Type B pancreatic cell (in vitro differentiated cells): ENCODE measurements around the gene HAPLN3. TPM values are rescaled to one million over a fixed set of nuclear protein-coding genes. Genes with fewer than 3 reads are reported as not detected.
"Not testable (repeated sequence)": the region's sequence is repeated elsewhere in the genome, so short reads cannot be mapped to it uniquely, and the experiment has no call there.

Experiments
- DNase-seq: peaks from one replicate; pipeline ENCODE4 v3.0.0; 2021; ENCODE audit warnings: mixed read lengths; ENCODE audit not compliant: unreplicated experiment; ENCODE audit errors: extremely low spot score
- H3K27ac Mint-ChIP-seq: 2 replicates; pipeline ENCODE4 v1.8.0; 2021; ENCODE audit warnings: mild to moderate bottlenecking, mixed read lengths
- H3K27me3 Mint-ChIP-seq: 2 replicates; pipeline ENCODE4 v1.8.0; 2021; ENCODE audit warnings: mixed read lengths
- H3K36me3 Mint-ChIP-seq: 2 replicates; pipeline ENCODE4 v1.8.0; 2021; ENCODE audit warnings: mixed read lengths
- H3K4me1 Mint-ChIP-seq: one replicate; pipeline ENCODE4 v1.8.0; 2021; ENCODE audit warnings: mixed read lengths; ENCODE audit not compliant: unreplicated experiment
- H3K4me3 Mint-ChIP-seq: 2 replicates; pipeline ENCODE4 v1.8.0; 2021; ENCODE audit warnings: mild to moderate bottlenecking, mixed read lengths
- H3K9me3 Mint-ChIP-seq: 2 replicates; pipeline ENCODE4 v1.8.0; 2021; ENCODE audit warnings: mixed read lengths
- CTCF ChIP-seq: fragments of 200-600 bp; sonication (generic); conservative IDR thresholded peaks from 2 replicates; pipeline ENCODE4 v1.5.0; 2021; ENCODE audit warnings: antibody characterized with exemption, mild to moderate bottlenecking
- long read RNA-seq: library from polyadenylated mRNA; unstranded; transcript quantifications from one replicate; pipeline ENCODE4 v2.0.0, GENCODE V29; 2020
- total RNA-seq: library from RNA; stranded (reverse); gene quantifications from 2 replicates; pipeline ENCODE4 v1.2.1, GENCODE V29; 2021; ENCODE audit warnings: low replicate concordance

The HAPLN3 gene
- total RNA-seq = 3.2 and 10.4 TPM in 2 replicates
- long read RNA-seq = 0 reads

GRCh38 chr15:88894819-88895767, at the start of gene HAPLN3:
Gene HAPLN3, minus strand, starts transcription at chr15:88895544. Its CDS starts 8,246 bp downstream, at chr15:88887298.
- Mint-ChIP-seq H3K4me1 (peaks cover 19% of the 10 kb centered on the region), H3K36me3 (no peaks in the 10 kb centered on the region), H3K27ac (peak within 1 kb of the TSS; percentile 34), H3K4me3 (peak within 1 kb of the TSS; percentile 80), H3K9me3 (no peaks in the 10 kb centered on the region), H3K27me3 (peaks cover 20% of the 10 kb centered on the region)
- no peak for TF ChIP-seq CTCF
- no peak for DNase-seq

DNA sequence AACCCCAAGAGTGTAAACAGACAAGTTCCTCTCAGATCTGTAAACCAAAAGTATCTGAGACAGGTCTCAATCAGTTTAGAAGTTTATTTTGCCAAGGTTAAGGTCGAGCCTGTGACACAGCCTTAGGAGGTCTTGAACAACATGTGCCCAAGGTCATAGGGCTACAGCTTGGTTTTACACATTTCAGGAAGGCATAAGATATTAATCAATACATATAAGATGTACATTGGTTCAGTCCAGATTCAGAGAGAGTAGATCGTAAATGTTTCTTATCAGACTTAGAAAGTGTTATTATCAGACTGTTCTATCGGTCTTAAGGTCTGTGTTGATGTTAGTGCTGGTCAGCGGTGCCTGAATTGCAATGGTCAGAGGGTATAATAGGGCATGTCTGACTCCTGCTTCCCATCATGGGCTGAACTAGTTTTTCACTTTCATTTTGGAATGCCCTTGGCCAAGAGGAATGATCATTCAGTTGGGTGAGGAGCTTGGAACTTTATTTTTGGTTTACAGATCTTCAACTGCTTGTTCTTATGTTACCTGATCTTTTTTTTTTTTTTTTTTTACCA, 44.8 kb upstream of the HAPLN3 start:
- H3K4me1 Mint-ChIP-seq = peaks cover 5% of the 10 kb centered on the region
- H3K4me3 Mint-ChIP-seq = no peak overlapping the region
- H3K27me3 Mint-ChIP-seq = no peaks in the 10 kb centered on the region
- H3K9me3 Mint-ChIP-seq = no peaks in the 10 kb centered on the region
- H3K27ac Mint-ChIP-seq = peak overlapping the region; percentile 35
- TF ChIP-seq CTCF = no peak
- no peaks in the 10 kb centered on the region for H3K36me3 Mint-ChIP-seq
- DNase-seq = no peak

DNA sequence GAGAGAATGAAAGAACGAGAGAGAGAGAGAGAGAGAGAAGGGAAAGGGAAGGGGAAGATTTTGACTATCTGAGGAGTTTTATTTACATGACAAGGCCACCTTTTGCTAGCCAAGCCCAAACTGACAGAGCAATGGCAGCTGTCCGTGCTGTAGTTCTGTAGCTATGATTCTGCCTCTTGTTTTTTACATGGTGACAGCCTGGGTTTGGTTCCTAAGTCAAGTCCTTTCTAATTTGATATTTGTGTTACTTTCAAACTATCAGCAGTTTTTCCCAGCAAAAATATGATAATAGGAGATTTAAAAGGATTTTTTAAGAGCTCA, 44.1 kb upstream of the HAPLN3 start:
- no peak overlapping the region for H3K4me3 Mint-ChIP-seq
- H3K27ac Mint-ChIP-seq = no peak overlapping the region
- H3K36me3 Mint-ChIP-seq = no peaks in the 10 kb centered on the region

DNA sequence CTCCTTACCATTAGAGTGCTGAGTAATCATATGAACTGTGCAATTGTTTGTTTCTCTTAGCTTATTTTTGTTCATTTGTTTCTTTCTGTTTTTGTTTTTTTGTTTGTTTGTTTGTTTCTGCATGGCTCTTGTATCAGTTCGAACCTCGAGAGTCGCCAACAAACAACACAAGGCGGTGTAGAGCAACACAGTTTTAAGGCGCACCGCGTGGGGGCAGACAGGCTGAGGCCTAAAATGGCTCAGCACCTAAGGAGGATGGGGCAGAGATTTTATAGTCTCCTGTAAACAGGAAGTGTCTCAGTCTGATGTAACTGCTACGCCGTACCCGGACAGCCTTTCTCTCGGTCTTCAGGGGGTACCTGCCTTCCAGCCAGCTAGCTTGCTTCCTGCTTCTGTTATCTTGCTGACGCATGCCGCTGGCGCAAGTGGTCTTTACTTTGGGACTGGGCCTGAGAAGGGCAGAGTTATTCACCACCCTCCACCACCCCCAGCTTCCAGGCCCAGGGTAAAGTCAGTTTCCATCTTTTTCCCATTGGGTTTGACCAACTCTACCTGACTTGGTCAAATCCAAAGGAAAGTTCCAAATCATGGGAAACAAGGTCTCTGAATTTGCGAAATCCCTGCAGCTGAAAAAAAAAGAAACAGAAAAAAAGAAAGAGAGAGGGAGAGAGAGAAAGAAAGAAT, 43.6 kb upstream of the HAPLN3 start:
- Mint-ChIP-seq H3K4me3 (no peak overlapping the region), H3K9me3 (peaks cover 4% of the 10 kb centered on the region), H3K36me3 (no peaks in the 10 kb centered on the region), H3K27me3 (no peaks in the 10 kb centered on the region), H3K27ac (no peak overlapping the region), H3K4me1 (peaks cover 5% of the 10 kb centered on the region)
- no peak for DNase-seq
- TF ChIP-seq CTCF = no peak

More for the DNA sequence above, 44.1 kb upstream of the HAPLN3 start:
- Mint-ChIP-seq H3K27me3 (no peaks in the 10 kb centered on the region), H3K9me3 (peaks cover 4% of the 10 kb centered on the region), H3K4me1 (peaks cover 5% of the 10 kb centered on the region)
- no peak for TF ChIP-seq CTCF
- DNase-seq = no peak

DNA sequence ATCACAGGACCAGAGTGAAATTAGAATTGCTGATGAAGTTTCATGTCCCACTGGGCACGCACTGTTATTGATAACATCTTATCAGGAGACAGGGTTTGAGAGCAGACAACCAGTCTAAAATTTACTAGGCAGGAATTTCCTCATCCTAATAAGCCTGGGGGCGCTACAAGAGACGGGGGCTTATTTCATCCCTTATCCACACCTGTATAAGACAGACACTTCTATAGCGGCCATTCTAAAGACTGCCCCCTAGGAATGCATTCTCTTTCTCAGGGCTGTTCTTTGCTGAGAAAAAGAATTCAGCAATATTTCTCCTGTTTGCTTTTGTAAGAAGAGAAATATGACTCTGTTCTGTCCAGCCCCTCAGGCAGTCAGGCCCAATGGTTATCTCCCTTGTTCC, 39.1 kb upstream of the HAPLN3 start:
- not testable (repeated sequence) for H3K4me1 Mint-ChIP-seq, H3K27me3 Mint-ChIP-seq, H3K27ac Mint-ChIP-seq, DNase-seq, H3K4me3 Mint-ChIP-seq, H3K9me3 Mint-ChIP-seq, H3K36me3 Mint-ChIP-seq
